Upper lobe of left lung (tissue), 6 donors: ENCODE measurements around the gene CCDC174. TPM values are rescaled to one million over a fixed set of nuclear protein-coding genes. Genes with fewer than 3 reads are reported as not detected.
"Not testable (repeated sequence)": the region's sequence is repeated elsewhere in the genome, so short reads cannot be mapped to it uniquely, and the experiment has no call there.

Source experiments
- ATAC-seq, 2 donors: fragments of 200-7000 bp; cut with Tn5 transposase; one replicate each; pipeline ENCODE4 v1.9.1; 2022; ENCODE audit warnings: mild to moderate bottlenecking in 2 of 2, moderate library complexity in 2 of 2; ENCODE audit not compliant: low FRiP score in 2 of 2
- DNase-seq, 2 donors: peaks; one replicate each; pipeline ENCODE4 v3.0.0-alpha.2; 2019 to 2020
- H3K27ac ChIP-seq, 4 donors: fragments of 200-600 bp; sonication (generic); one replicate each; pipeline ENCODE4 v1.5.1; 2016 to 2019
- H3K27me3 ChIP-seq, 4 donors: fragments of 200-600 bp; sonication (generic); one replicate each; pipeline ENCODE4 v1.5.1; 2017 to 2019
- H3K36me3 ChIP-seq, 4 donors: fragments of 200-600 bp; sonication (generic); one replicate each; pipeline ENCODE4 v1.5.1; 2016 to 2019
- H3K4me1 ChIP-seq, 4 donors: fragments of 200-600 bp; sonication (generic); one replicate each; pipeline ENCODE4 v1.5.1; 2018 to 2019
- H3K4me3 ChIP-seq, 4 donors: fragments of 200-600 bp; sonication (generic); one replicate each; pipeline ENCODE4 v1.5.1; 2017 to 2019; ENCODE audit warnings: mild to moderate bottlenecking in 2 of 4, moderate library complexity in 1 of 4
- H3K9me3 ChIP-seq, 4 donors: fragments of 200-600 bp; sonication (generic); one replicate each; pipeline ENCODE4 v1.5.1; 2018 to 2019
- CTCF ChIP-seq, 6 experiments: fragments of 450-650 bp in 4 of 6; fragments of 200-600 bp in 2 of 6; sonication (generic) in 2 of 6; IDR thresholded peaks; one replicate each; pipeline ENCODE4 v1.5.1; 2016 to 2019; ENCODE audit warnings: antibody characterized with exemption in 6 of 6
- EP300 ChIP-seq, 4 donors: sonication (generic); formaldehyde crosslinking; IDR thresholded peaks; one replicate each; pipeline ENCODE4 v1.5.1; 2017; ENCODE audit warnings: antibody characterized with exemption in 4 of 4, control low read depth in 2 of 4
- POLR2A ChIP-seq, 4 donors: fragments of 450-650 bp; IDR thresholded peaks; one replicate each; pipeline ENCODE4 v1.5.1; 2016 to 2017; ENCODE audit warnings: antibody characterized with exemption in 4 of 4, mild to moderate bottlenecking in 2 of 4
- POLR2AphosphoS5 ChIP-seq, 2 donors: sonication (generic); formaldehyde crosslinking; IDR thresholded peaks; one replicate each; pipeline ENCODE4 v1.5.1; 2017; ENCODE audit warnings: antibody characterized with exemption in 2 of 2
- WGBS, 2 donors: methylation state at CpG; one replicate each; pipeline ENCODE4 v1.1.5; 2017 to 2018; 5-methylcytosine and 5-hydroxymethylcytosine counted together
- total RNA-seq, 6 donors: library from RNA; depleted of rRNA in 4 of 6; stranded (reverse); fragments of >200 nt in 4 of 6; gene quantifications; one replicate each; pipeline versions ENCODE4 v1.1.0 to v1.2.1, GENCODE V29; 2016 to 2021
- donor health status: DM: no; HTN: no; CAD: no; lungs with moderate emphysema.
- donor health status: DM: no; HTN: yes; CAD: no; lungs with severe emphysema.

The CCDC174 gene
- total RNA-seq, 6 donors from 2014 or later: 14.1 to 28.3 (median 21.8) TPM

GRCh38 chr3:14605744-14606143, 45.8 kb upstream of the CCDC174 start:
- H3K9me3 ChIP-seq: no peaks in the 10 kb centered on the region
- DNase-seq (no peak), ATAC-seq (no peak)
- no peak for TF ChIP-seq POLR2AphosphoS5 (IDR thresholded peaks at IDR 0.05)
- no peak for TF ChIP-seq POLR2A (IDR thresholded peaks at IDR 0.05)
- TF ChIP-seq EP300 (IDR thresholded peaks at IDR 0.05): no peak
- TF ChIP-seq CTCF (IDR thresholded peaks at IDR 0.05): no peak
- H3K27me3 ChIP-seq: peaks cover 0 to 24% (median 10%) of the 10 kb centered on the region in 4 donors
- no peak overlapping the region for H3K4me3 ChIP-seq
- peaks cover 5 to 14% (median 7%) of the 10 kb centered on the region in 4 donors for H3K4me1 ChIP-seq
- no peak overlapping the region for H3K27ac ChIP-seq
- WGBS, 2 donors: 70 to 77% methylated on average over 8 of the region's 8 CpGs
- no peaks in the 10 kb centered on the region for H3K36me3 ChIP-seq

GRCh38 chr3:14606669-14607339, 44.8 kb upstream of the CCDC174 start:
- H3K36me3 ChIP-seq: no peaks in the 10 kb centered on the region
- H3K27me3 ChIP-seq: peaks cover 0 to 18% (median 7%) of the 10 kb centered on the region in 4 donors
- H3K4me1 ChIP-seq: peaks cover 5 to 13% (median 7%) of the 10 kb centered on the region in 4 donors
- ATAC-seq (peak in 1 of 2 donors; percentile 16), DNase-seq (no peak)
- WGBS, 2 donors: 31 to 55% methylated on average over 4 to 7 of the region's 7 CpGs
- no peak overlapping the region for H3K4me3 ChIP-seq
- H3K9me3 ChIP-seq: no peaks in the 10 kb centered on the region
- no peak for TF ChIP-seq POLR2AphosphoS5 (IDR thresholded peaks at IDR 0.05)
- no peak for TF ChIP-seq CTCF (IDR thresholded peaks at IDR 0.05)
- TF ChIP-seq POLR2A (IDR thresholded peaks at IDR 0.05): no peak
- TF ChIP-seq EP300 (IDR thresholded peaks at IDR 0.05): no peak
- no peak overlapping the region for H3K27ac ChIP-seq

DNA sequence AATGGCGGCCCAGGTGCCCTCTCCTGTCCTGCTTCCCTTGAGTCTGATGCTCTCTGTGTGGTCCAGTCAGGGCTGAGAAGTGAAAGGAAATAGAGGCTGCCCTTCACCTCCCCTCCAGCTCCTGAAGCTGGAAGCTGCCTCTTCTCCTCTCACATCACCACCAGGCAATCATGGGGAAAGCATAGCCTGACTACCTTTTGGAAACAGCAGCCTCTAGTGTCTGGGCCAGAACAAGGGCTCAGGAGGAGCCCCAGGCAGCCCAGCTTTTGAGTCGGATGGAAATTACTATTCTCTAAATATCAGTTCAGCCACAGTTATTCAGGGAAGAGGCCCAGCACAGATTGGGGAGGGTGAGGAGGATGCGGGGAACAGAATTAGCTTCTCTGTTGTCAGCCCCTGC, 43.3 kb upstream of the CCDC174 start:
- Histone ChIP-seq H3K27ac (no peak overlapping the region), H3K4me1 (no peaks in the 10 kb centered on the region), H3K9me3 (no peaks in the 10 kb centered on the region), H3K27me3 (peaks cover 0 to 5% (median 0%) of the 10 kb centered on the region in 4 donors), H3K36me3 (no peaks in the 10 kb centered on the region), H3K4me3 (no peak overlapping the region)
- ATAC-seq (no peak), DNase-seq (no peak)
- no peak for TF ChIP-seq EP300 (IDR thresholded peaks at IDR 0.05)
- 66 to 87% methylated on average over 3 of the region's 3 CpGs for WGBS, 2 donors

GRCh38 chr3:14609058-14609457, 42.5 kb upstream of the CCDC174 start:
- not testable (repeated sequence) for ATAC-seq, H3K9me3 ChIP-seq, H3K4me3 ChIP-seq, H3K4me1 ChIP-seq, H3K27me3 ChIP-seq, H3K27ac ChIP-seq, H3K36me3 ChIP-seq, DNase-seq
- WGBS, 2 donors: 98 to 100% methylated on average over 3 of the region's 3 CpGs

GRCh38 chr3:14609506-14609905, 42.1 kb upstream of the CCDC174 start:
- no peaks in the 10 kb centered on the region for H3K4me1 ChIP-seq
- WGBS, 2 donors: 64 to 83% methylated on average over 4 of the region's 4 CpGs
- no peaks in the 10 kb centered on the region for H3K36me3 ChIP-seq
- H3K4me3 ChIP-seq: no peak overlapping the region
- H3K27ac ChIP-seq: no peak overlapping the region
- TF ChIP-seq POLR2AphosphoS5 (IDR thresholded peaks at IDR 0.05) (no peak), CTCF (IDR thresholded peaks at IDR 0.05) (no peak), POLR2A (IDR thresholded peaks at IDR 0.05) (no peak), EP300 (IDR thresholded peaks at IDR 0.05) (no peak)
- no peaks in the 10 kb centered on the region for H3K27me3 ChIP-seq
- H3K9me3 ChIP-seq: peaks cover 0 to 5% (median 0%) of the 10 kb centered on the region in 4 donors
- DNase-seq (no peak), ATAC-seq (no peak)

GRCh38 chr3:14609941-14610340, 41.6 kb upstream of the CCDC174 start:
- Histone ChIP-seq H3K4me3 (no peak overlapping the region), H3K4me1 (no peaks in the 10 kb centered on the region), H3K36me3 (no peaks in the 10 kb centered on the region), H3K27me3 (no peaks in the 10 kb centered on the region), H3K27ac (no peak overlapping the region), H3K9me3 (peaks cover 0 to 5% (median 0%) of the 10 kb centered on the region in 4 donors)
- no peak for TF ChIP-seq POLR2AphosphoS5 (IDR thresholded peaks at IDR 0.05)
- no peak for TF ChIP-seq CTCF (IDR thresholded peaks at IDR 0.05)
- no peak for TF ChIP-seq POLR2A (IDR thresholded peaks at IDR 0.05)
- TF ChIP-seq EP300 (IDR thresholded peaks at IDR 0.05): no peak
- no peak for ATAC-seq
- no peak for DNase-seq
